HG02588 (cell line): ENCODE data around the gene RAPGEF5.

Source experiments
- ATAC-seq: cut with Tn5 transposase; IDR thresholded peaks from one replicate; pipeline ENCODE4 v1.9.1; 2021; ENCODE audit warnings: mild to moderate bottlenecking, moderate library complexity; ENCODE audit not compliant: unreplicated experiment

Gene RAPGEF5

GRCh38 chr7:22229148-22229547 lies 127.8 kb downstream of the RAPGEF5 start:
- ATAC-seq: no peak

GRCh38 chr7:22223807-22224206 lies 133.1 kb downstream of the RAPGEF5 start:
- ATAC-seq: no peak

DNA sequence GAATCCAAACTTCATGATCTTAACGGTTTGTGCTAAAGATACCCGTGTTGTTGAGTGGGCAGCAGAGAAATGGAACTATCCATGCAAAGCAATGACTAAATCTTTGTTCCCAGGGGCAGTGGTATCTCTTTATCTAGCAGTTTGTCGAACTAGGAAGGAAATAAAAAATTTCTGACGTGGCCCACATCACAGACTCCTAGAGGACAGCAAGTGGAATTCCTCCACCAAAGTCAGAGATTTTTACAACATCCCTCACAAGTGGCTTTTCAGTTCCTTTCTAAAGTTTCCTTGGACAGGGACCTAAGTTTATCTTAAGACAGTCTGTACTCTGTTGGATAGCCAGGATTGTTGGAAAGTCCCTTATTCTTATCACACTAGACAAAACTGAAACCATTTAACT lies 136.0 kb downstream of the RAPGEF5 start:
- ATAC-seq: no peak

DNA sequence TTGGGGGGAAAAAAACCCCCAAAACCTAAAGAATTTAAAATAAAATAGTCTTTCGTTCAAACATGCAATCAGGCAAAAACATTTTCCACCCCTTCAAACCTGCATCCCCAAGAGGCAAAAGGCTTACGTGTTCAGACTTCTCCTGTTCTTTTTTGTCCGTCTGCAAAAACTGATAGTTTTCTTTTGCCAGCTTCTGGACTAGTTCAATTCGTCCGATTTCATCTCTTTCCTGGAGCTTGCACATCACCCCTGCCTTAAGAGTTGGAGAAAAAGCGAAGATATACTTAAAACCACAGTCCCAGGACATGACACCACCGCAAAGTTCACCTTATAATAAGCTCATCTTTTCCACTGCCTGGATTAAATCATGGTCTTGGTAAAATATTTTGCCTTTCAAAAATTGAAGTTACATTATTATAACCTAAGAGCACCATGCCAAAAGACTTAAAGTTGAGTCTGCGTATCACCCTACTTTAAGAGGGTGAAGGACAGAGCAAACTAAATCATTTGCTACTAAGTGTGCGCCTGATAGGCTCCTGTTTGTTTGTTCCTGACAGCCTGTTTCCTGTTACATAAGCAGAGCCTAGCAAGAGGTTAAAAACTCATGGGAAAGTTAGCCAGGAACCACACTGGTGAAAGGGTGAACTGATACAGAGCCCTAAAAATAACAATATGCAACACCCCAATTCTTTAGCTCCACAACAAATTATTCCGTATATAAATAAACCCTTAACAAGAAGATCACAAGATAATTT lies 137.0 kb downstream of the RAPGEF5 start:
- ATAC-seq: no peak

- no peak for ATAC-seq
These were observed 137.9 kb downstream of the RAPGEF5 start for GRCh38 chr7:22219036-22219435.

DNA sequence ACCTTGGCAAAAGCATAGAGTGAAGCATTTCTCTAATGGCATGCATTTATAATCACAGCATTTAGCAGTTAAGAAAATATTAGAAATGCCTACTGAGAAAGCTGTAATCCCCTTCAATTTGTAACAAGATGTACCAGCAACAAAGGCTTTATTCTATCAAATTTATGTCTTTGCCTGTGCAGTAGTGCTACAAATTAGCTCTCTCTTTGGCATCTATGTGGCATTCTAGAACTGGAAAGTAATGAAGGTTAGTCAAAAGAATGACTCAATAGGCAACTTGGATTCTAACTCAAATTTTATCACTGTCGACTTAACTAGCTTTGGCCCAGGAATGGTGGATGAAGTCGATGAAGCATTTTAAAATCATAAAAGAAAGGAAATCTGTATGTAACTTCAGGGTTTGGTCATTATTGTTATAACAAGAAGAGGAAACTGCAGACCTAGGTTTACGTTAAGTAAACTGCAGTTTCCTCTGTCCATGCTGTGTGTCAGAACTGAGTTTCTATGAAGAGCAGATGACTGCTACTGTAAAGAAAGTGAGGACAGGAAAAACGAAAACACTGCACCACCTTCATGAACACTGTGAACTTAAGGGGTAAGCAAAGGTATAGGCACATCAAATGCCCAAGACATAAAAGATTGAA lies 140.0 kb downstream of the RAPGEF5 start:
- no peak for ATAC-seq

- ATAC-seq: no peak
These were observed 140.6 kb downstream of the RAPGEF5 start for GRCh38 chr7:22216309-22216708.

GRCh38 chr7:22214000-22214399 lies 143.0 kb downstream of the RAPGEF5 start:
- no peak for ATAC-seq

- no peak for ATAC-seq
These were observed 143.9 kb downstream of the RAPGEF5 start for GRCh38 chr7:22213081-22213480.

GRCh38 chr7:22210967-22211366 lies 146.0 kb downstream of the RAPGEF5 start:
- no peak for ATAC-seq

DNA sequence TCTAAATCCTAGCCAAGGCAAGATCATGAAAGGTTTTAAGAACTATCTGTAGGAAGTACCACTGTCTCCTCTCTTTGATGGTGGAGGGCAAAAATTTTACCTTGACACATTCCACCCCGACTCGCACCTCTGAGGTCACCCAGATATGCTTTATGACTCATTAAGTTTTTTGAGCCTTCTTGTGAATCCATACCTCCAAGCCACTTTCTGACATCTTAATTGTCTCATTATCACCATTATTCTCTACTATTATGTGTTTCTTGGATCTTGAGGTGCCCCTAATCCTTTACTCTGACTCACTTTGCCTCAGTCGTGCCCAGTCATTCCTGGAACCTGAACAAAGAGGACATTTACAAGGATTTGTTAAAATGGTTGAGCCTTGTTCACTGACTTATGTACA lies 146.6 kb downstream of the RAPGEF5 start:
- ATAC-seq: no peak

- no peak for ATAC-seq
These were observed 148.2 kb downstream of the RAPGEF5 start for GRCh38 chr7:22208799-22209198.

GRCh38 chr7:22207724-22208225 lies 149.2 kb downstream of the RAPGEF5 start:
- no peak for ATAC-seq

DNA sequence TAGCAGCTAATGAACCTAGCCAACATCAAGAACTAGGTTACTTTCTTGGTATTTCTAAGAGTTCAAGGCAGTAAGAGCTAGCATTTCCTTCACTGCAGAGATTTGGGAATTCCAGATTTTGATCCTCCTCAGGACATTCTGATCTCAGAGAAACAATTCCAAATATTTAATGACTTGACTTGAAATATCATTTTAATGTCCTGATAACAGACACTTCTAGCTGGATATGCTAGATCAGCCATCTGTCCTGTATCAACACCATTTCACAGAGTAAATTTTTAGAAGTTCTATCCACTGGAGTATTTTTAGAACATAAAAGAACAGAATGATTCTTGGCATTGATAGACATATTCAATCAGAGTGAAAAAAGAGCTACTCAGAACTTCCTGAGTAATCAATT lies 151.3 kb downstream of the RAPGEF5 start:
- no peak for ATAC-seq

GRCh38 chr7:22204312-22204711 lies 152.6 kb downstream of the RAPGEF5 start:
- ATAC-seq: no peak

DNA sequence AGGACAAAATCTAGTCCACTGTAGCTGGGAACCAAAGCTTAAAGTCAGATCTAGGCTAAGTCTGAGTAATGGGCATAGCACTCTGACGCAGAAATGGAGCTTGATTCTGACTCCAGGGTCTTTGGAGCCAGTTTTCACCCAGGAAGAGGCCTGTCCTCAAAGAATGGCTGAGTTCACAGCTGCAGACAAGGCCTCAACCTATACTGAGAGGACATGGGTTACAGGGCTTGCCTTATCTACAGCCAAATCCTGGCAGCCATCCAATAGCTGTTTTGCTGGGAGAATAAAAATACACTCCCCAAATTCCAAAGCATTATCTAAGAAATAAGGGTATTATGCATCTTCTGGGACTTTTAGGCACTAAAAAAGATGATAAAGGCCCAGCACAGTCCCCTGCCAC lies 154.8 kb downstream of the RAPGEF5 start:
- no peak for ATAC-seq

GRCh38 chr7:22201186-22201880 lies 155.6 kb downstream of the RAPGEF5 start:
- no peak for ATAC-seq

DNA sequence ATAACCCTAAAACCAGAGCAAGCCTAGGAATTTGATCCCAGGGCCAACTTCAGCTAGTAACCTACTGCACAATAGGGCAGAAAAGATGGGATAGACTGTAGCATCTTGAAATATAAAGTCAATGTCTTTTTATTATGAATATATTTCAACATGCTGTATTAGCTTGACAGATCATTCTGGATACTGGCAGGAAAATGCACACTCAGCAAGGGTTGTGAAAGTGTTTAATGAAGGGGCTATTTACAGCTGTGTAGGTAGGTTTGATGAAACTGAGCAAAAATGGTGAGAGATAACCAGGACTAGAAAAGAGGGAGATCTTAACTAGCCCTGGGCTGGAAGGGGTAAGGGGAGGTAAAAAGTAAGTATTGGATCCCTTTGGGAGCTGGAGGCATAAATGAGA lies 156.2 kb downstream of the RAPGEF5 start:
- ATAC-seq: no peak

DNA sequence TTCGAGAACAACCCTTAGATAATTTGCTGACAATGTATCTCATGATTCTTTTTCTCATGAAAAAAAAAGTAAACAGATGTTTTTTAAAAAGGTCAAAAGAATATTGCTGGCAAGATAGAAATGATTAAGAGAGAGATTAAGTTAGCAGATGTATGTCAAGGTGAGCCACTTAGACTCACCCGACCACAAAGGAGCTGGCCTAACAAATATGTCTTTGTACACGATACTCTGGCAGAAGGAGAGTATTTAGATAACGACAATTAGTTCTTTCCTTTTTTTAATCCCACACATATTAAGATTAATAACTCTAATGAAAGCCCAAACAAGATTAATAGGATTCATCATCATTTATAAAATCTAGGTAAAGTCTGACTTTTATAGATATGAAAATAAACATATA lies 156.7 kb downstream of the RAPGEF5 start:
- ATAC-seq: no peak

GRCh38 chr7:22197376-22197775 lies 159.6 kb downstream of the RAPGEF5 start:
- no peak for ATAC-seq

DNA sequence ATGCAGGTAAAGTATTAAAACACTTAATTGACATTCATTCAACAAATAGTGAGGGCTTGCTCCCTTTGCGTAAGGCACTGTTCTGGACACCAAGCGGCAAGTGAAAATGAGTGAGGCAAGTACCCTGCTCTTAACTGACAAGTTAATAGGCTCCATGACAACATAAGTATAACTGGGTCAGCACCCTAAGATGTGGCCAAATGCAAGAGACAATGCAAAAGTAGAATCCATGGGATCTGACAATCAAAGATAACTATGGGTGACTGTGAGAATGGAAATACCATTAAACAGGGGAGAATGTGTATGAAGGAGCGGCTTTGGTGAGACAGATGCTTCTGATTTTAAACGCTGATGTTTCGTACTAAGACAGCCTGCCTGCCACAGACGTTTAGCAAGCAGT lies 160.5 kb downstream of the RAPGEF5 start:
- no peak for ATAC-seq
